ENCODE measurements around the gene SPAG4.

DNA sequence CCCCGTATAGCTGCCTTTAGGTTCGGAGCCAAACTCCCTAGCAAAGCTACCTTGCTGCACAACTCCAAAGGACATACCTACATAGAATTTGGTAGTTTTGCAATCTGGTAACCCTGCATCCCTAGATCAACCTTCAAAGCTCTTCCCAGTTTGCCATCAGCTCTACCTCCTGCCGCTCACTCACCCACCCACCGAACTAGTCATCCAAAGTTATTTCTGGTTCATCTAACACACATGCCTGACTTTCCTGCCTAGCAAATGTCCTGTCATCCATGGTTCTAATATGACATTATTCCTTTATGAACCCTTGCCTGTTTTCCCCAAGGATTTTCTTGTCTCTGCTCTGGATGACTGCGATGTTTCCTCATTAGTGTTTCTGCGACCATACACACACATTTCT is 21.6 kb downstream of the SPAG4 start:
- TF ChIP-seq, protein P1, sequence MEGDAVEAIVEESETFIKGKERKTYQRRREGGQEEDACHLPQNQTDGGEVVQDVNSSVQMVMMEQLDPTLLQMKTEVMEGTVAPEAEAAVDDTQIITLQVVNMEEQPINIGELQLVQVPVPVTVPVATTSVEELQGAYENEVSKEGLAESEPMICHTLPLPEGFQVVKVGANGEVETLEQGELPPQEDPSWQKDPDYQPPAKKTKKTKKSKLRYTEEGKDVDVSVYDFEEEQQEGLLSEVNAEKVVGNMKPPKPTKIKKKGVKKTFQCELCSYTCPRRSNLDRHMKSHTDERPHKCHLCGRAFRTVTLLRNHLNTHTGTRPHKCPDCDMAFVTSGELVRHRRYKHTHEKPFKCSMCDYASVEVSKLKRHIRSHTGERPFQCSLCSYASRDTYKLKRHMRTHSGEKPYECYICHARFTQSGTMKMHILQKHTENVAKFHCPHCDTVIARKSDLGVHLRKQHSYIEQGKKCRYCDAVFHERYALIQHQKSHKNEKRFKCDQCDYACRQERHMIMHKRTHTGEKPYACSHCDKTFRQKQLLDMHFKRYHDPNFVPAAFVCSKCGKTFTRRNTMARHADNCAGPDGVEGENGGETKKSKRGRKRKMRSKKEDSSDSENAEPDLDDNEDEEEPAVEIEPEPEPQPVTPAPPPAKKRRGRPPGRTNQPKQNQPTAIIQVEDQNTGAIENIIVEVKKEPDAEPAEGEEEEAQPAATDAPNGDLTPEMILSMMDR (optimal IDR thresholded peaks at IDR 0.05 in 1 of 3, IDR thresholded peaks at IDR 0.05 in 1 of 3, conservative IDR thresholded peaks at IDR 0.05 in 1 of 3; ENCODE audit: extremely low read depth in 1 of 3, insufficient read depth in 2 of 3, low read length in 3 of 3) = no peak
- TF ChIP-seq EZH2 (IDR thresholded peaks at IDR 0.05; ENCODE audit: low read length) = no peak
